DOHH2 (cell line): Measurements from ENCODE around the gene APOBEC4.

Source experiments
- H3F3A ChIP-seq: fragments of 200-600 bp; sonication (generic), shearing (Covaris generic); 2 replicates; pipeline ENCODE4 v1.6.0; 2016; ENCODE audit warnings: antibody characterized with exemption, mild to moderate bottlenecking; ENCODE audit not compliant: control insufficient read depth, insufficient read depth
- H3K27ac ChIP-seq: fragments of 200-600 bp; sonication (generic); 2 replicates; pipeline ENCODE4 v1.5.1; 2014; ENCODE audit warnings: low read depth, mild to moderate bottlenecking, low read length, moderate library complexity
- H3K27me3 ChIP-seq: fragments of 200-600 bp; sonication (generic); 2 replicates; pipeline ENCODE4 v1.6.1; 2014; ENCODE audit warnings: mild to moderate bottlenecking, low read length, mixed read lengths; ENCODE audit not compliant: control insufficient read depth
- H3K36me3 ChIP-seq: fragments of 200-600 bp; sonication (generic); 2 replicates; pipeline ENCODE4 v1.6.1; 2014; ENCODE audit warnings: mild to moderate bottlenecking, low read length, moderate library complexity, mixed read lengths; ENCODE audit not compliant: control insufficient read depth
- H3K4me1 ChIP-seq: fragments of 200-600 bp; sonication (generic); 2 replicates; pipeline ENCODE4 v1.6.1; 2014; ENCODE audit warnings: mild to moderate bottlenecking, low read length, mixed read lengths; ENCODE audit not compliant: control insufficient read depth
- H3K4me2 ChIP-seq: fragments of 200-600 bp; sonication (generic); 2 replicates; pipeline ENCODE4 v1.6.0; 2014; ENCODE audit warnings: mild to moderate bottlenecking, low read length, moderate library complexity
- H3K4me3 ChIP-seq: fragments of 200-600 bp; sonication (generic); 2 replicates; pipeline ENCODE4 v1.5.1; 2014; ENCODE audit warnings: mild to moderate bottlenecking, low read length, mixed read lengths
- H3K79me2 ChIP-seq: fragments of 200-600 bp; sonication (generic); 2 replicates; pipeline ENCODE4 v1.6.1; 2014; ENCODE audit warnings: mild to moderate bottlenecking, low read length, mixed read lengths; ENCODE audit not compliant: control insufficient read depth
- H3K9me2 ChIP-seq: fragments of 200-600 bp; sonication (generic); replicated peaks from 2 replicates; pipeline ENCODE4 v1.6.1; 2014; ENCODE audit warnings: mild to moderate bottlenecking, low read length, mixed read lengths; ENCODE audit not compliant: control insufficient read depth
- H3K9me3 ChIP-seq: fragments of 200-600 bp; sonication (generic); 2 replicates; pipeline ENCODE4 v1.6.1; 2014; ENCODE audit warnings: antibody characterized with exemption, low read length, mixed read lengths; ENCODE audit not compliant: control insufficient read depth, insufficient read depth
- H4K20me1 ChIP-seq: fragments of 200-600 bp; sonication (generic); 2 replicates; pipeline ENCODE4 v1.6.0; 2014; ENCODE audit warnings: low read depth, mild to moderate bottlenecking, antibody characterized with exemption, low read length, moderate library complexity; ENCODE audit not compliant: control insufficient read depth, insufficient read depth
- CTCF ChIP-seq: fragments of 200-600 bp; sonication (generic); IDR thresholded peaks from one replicate; pipeline ENCODE4 v1.5.1; 2014; ENCODE audit warnings: antibody characterized with exemption, mild to moderate bottlenecking, low read depth, low read length; ENCODE audit not compliant: poor library complexity, severe bottlenecking
- EZH2phosphoT487 ChIP-seq: fragments of 200-600 bp; sonication (generic); IDR thresholded peaks from 2 replicates; pipeline ENCODE4 v1.6.1; 2017; ENCODE audit warnings: borderline replicate concordance, mild to moderate bottlenecking, antibody characterized with exemption, low read length, moderate library complexity, mixed read lengths

Gene APOBEC4

DNA sequence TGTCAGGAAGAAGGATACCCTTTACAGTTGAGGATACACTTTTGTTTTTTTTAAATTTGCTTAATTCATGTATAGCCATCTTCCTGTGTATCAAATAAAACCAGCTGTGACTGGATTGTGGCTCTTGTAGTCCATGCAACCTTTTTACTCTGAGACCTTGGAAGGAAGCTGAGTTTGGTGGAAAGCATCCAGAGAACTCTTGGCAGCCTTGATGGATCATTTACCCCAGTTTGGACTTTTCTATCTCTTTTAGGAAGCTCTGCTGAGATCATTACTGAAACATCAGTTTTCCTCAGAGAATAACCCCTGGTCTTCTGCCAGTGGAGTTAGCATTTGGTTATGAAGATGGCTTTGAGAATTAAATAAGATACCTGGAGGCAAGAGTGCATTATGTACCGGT, 21.2 kb upstream of the APOBEC4 start:
- no peaks in the 10 kb centered on the region for H3K79me2 ChIP-seq
- H3K27me3 ChIP-seq, result peaks cover 15% of the 10 kb centered on the region
- H3K9me3 ChIP-seq, result no peaks in the 10 kb centered on the region; the same call in 1 of the 2 replicates
- H3K27ac ChIP-seq, result no peak overlapping the region
- no peaks in the 10 kb centered on the region for H3F3A ChIP-seq
- H4K20me1 ChIP-seq, result no peaks in the 10 kb centered on the region
- no peaks in the 10 kb centered on the region for H3K4me1 ChIP-seq
- no peak overlapping the region for H3K4me3 ChIP-seq
- TF ChIP-seq EZH2phosphoT487 (no peak), CTCF (no peak)
- no peak overlapping the region for H3K4me2 ChIP-seq
- H3K36me3 ChIP-seq, result no peaks in the 10 kb centered on the region
- no peaks in the 10 kb centered on the region for H3K9me2 ChIP-seq

GRCh38 chr1:183673605-183674323, 20.6 kb upstream of the APOBEC4 start:
- Histone ChIP-seq H3K9me3 (no peaks in the 10 kb centered on the region; the same call in 1 of the 2 replicates), H3K79me2 (no peaks in the 10 kb centered on the region), H3K36me3 (no peaks in the 10 kb centered on the region), H3K9me2 (no peaks in the 10 kb centered on the region), H3K4me3 (no peak overlapping the region), H3K27ac (no peak overlapping the region), H3F3A (no peaks in the 10 kb centered on the region), H3K27me3 (peaks cover 15% of the 10 kb centered on the region), H4K20me1 (no peaks in the 10 kb centered on the region), H3K4me2 (no peak overlapping the region), H3K4me1 (no peaks in the 10 kb centered on the region)
- TF ChIP-seq EZH2phosphoT487 (no peak), CTCF (no peak)

GRCh38 chr1:183670169-183670568, 17.1 kb upstream of the APOBEC4 start:
- Histone ChIP-seq H3K9me2 (no peaks in the 10 kb centered on the region), H3K4me3 (no peak overlapping the region), H3F3A (no peaks in the 10 kb centered on the region), H3K27ac (no peak overlapping the region), H3K79me2 (no peaks in the 10 kb centered on the region), H3K9me3 (no peaks in the 10 kb centered on the region; the same call in 1 of the 2 replicates), H3K27me3 (peaks cover 9% of the 10 kb centered on the region), H3K36me3 (no peaks in the 10 kb centered on the region), H3K4me1 (no peaks in the 10 kb centered on the region), H3K4me2 (no peak overlapping the region), H4K20me1 (no peaks in the 10 kb centered on the region)
- no peak for TF ChIP-seq EZH2phosphoT487
- TF ChIP-seq CTCF, result no peak
